Measurements from ENCODE around the gene KRT3.
A peak's percentile ranks its signal among the peaks of the same experiment; 100 is the strongest.

Gene KRT3

GRCh38 chr12:52836042-52836466, 40.1 kb upstream of the KRT3 start:
- H4K20me1 ChIP-seq: no peaks in the 10 kb centered on the region; a peak in 1 of 22 replicates
- no peaks in the 10 kb centered on the region for H3K27me3 ChIP-seq
- H3K9ac ChIP-seq: peak overlapping the region in 10 of 11 experiments; percentile 4 to 50 (median 24); a peak in 11 of 22 replicates
- peak overlapping the region in 9 of 11 experiments; percentile 41 to 71 (median 62); a peak in 18 of 22 replicates for H3K27ac ChIP-seq
- TF ChIP-seq Cebpa-rat (IDR thresholded peaks at IDR 0.05): no peak
- H3K4me3 ChIP-seq: no peak overlapping the region; a peak in 1 of 20 replicates
- H3K9me3 ChIP-seq (replicated peaks in 1 of 11): no peaks in the 10 kb centered on the region
- H3K4me1 ChIP-seq: peaks cover 11 to 67% (median 42%) of the 10 kb centered on the region in 10 experiments
- H3K4me2 ChIP-seq: peak overlapping the region in 10 of 11 experiments; percentile 48 to 94 (median 76); a peak in 20 of 22 replicates
- no peaks in the 10 kb centered on the region for H3K36me3 ChIP-seq

GRCh38 chr12:52835271-52836041, 39.5 kb upstream of the KRT3 start:
- Histone ChIP-seq H3K9ac (peak overlapping the region in 10 of 11 experiments; percentile 4 to 50 (median 24); a peak in 11 of 22 replicates), H3K4me2 (peak overlapping the region in 10 of 11 experiments; percentile 48 to 94 (median 76); a peak in 19 of 22 replicates), H3K9me3 (replicated peaks in 1 of 11) (no peaks in the 10 kb centered on the region), H3K27ac (peak overlapping the region in 10 of 11 experiments; percentile 30 to 71 (median 60); a peak in 19 of 22 replicates), H4K20me1 (no peaks in the 10 kb centered on the region; a peak in 1 of 22 replicates), H3K4me1 (peaks cover 11 to 67% (median 42%) of the 10 kb centered on the region in 10 experiments), H3K27me3 (no peaks in the 10 kb centered on the region), H3K36me3 (no peaks in the 10 kb centered on the region), H3K4me3 (no peak overlapping the region)
- no peak for TF ChIP-seq Cebpa-rat (IDR thresholded peaks at IDR 0.05)

GRCh38 chr12:52834727-52835001, 38.7 kb upstream of the KRT3 start:
- H3K27ac ChIP-seq: peak overlapping the region in 6 of 11 experiments; percentile 44 to 71 (median 63); a peak in 7 of 22 replicates
- no peak overlapping the region for H3K9ac ChIP-seq
- H4K20me1 ChIP-seq: no peaks in the 10 kb centered on the region; a peak in 1 of 22 replicates
- H3K36me3 ChIP-seq: no peaks in the 10 kb centered on the region
- no peaks in the 10 kb centered on the region for H3K9me3 ChIP-seq (replicated peaks in 1 of 11)
- H3K4me3 ChIP-seq: no peak overlapping the region
- peak overlapping the region in 4 of 11 experiments; percentile 80 to 94 (median 84); a peak in 6 of 22 replicates for H3K4me2 ChIP-seq
- no peaks in the 10 kb centered on the region for H3K27me3 ChIP-seq
- no peak for TF ChIP-seq Cebpa-rat (IDR thresholded peaks at IDR 0.05)
- peaks cover 11 to 73% (median 42%) of the 10 kb centered on the region in 10 experiments for H3K4me1 ChIP-seq

- H4K20me1 ChIP-seq: no peaks in the 10 kb centered on the region; a peak in 1 of 22 replicates
- H3K9me3 ChIP-seq (replicated peaks in 1 of 11): no peaks in the 10 kb centered on the region
- no peaks in the 10 kb centered on the region for H3K27me3 ChIP-seq
- peak within 1 kb of the TSS in 9 of 11 experiments; percentile 41 to 71 (median 62); a peak in 10 of 22 replicates for H3K27ac ChIP-seq
- H3K4me3 ChIP-seq: no peak within 1 kb of the TSS
- H3K4me2 ChIP-seq: peak within 1 kb of the TSS in 7 of 11 experiments; percentile 60 to 94 (median 80); a peak in 13 of 22 replicates
- no peaks in the 10 kb centered on the region for H3K36me3 ChIP-seq
- H3K9ac ChIP-seq: no peak within 1 kb of the TSS
- peaks cover 11 to 73% (median 42%) of the 10 kb centered on the region in 10 experiments for H3K4me1 ChIP-seq
- no peak for TF ChIP-seq Cebpa-rat (IDR thresholded peaks at IDR 0.05)
These were observed 38.2 kb upstream of the KRT3 start, which contains the start of gene KRT79 for GRCh38 chr12:52833922-52834726. KRT79 (minus strand) TSS chr12:52834311; CDS start chr12:52834260, 51 bp downstream.

- Histone ChIP-seq H3K4me3 (no peak overlapping the region), H4K20me1 (no peaks in the 10 kb centered on the region; a peak in 1 of 22 replicates), H3K9me3 (replicated peaks in 1 of 11) (no peaks in the 10 kb centered on the region), H3K36me3 (no peaks in the 10 kb centered on the region), H3K4me2 (peak overlapping the region in 4 of 11 experiments; percentile 10 to 81 (median 58); a peak in 6 of 22 replicates), H3K4me1 (peaks cover 11 to 73% (median 40%) of the 10 kb centered on the region in 10 experiments), H3K27me3 (no peaks in the 10 kb centered on the region), H3K9ac (no peak overlapping the region), H3K27ac (0 out of 22 replicates have a peak overlapping the region, but pooled peaks of 1 of the 11 experiments have one; percentile 65)
- no peak for TF ChIP-seq Cebpa-rat (IDR thresholded peaks at IDR 0.05)
These were observed 37.3 kb upstream of the KRT3 start for GRCh38 chr12:52832985-52833905.

GRCh38 chr12:52832451-52832850, 36.5 kb upstream of the KRT3 start:
- peaks cover 8 to 73% (median 35%) of the 10 kb centered on the region in 10 experiments for H3K4me1 ChIP-seq
- no peak for TF ChIP-seq Cebpa-rat (IDR thresholded peaks at IDR 0.05)
- H4K20me1 ChIP-seq: no peaks in the 10 kb centered on the region; a peak in 1 of 22 replicates
- H3K36me3 ChIP-seq: no peaks in the 10 kb centered on the region
- no peak overlapping the region for H3K27ac ChIP-seq
- no peaks in the 10 kb centered on the region for H3K27me3 ChIP-seq
- H3K9me3 ChIP-seq (replicated peaks in 1 of 11): no peaks in the 10 kb centered on the region
- H3K4me3 ChIP-seq: no peak overlapping the region
- no peak overlapping the region; a peak in 2 of 22 replicates for H3K4me2 ChIP-seq
- no peak overlapping the region for H3K9ac ChIP-seq

- no peak overlapping the region for H3K4me2 ChIP-seq
- no peak for TF ChIP-seq Cebpa-rat (IDR thresholded peaks at IDR 0.05)
- H3K9ac ChIP-seq: no peak overlapping the region
- H3K4me1 ChIP-seq: peaks cover 3 to 62% (median 23%) of the 10 kb centered on the region in 10 experiments; a peak in 19 of 20 replicates
- H3K27me3 ChIP-seq: no peaks in the 10 kb centered on the region
- no peaks in the 10 kb centered on the region; a peak in 1 of 22 replicates for H4K20me1 ChIP-seq
- H3K9me3 ChIP-seq (replicated peaks in 1 of 11): no peaks in the 10 kb centered on the region
- H3K4me3 ChIP-seq: no peak overlapping the region
- H3K36me3 ChIP-seq: no peaks in the 10 kb centered on the region
- H3K27ac ChIP-seq: no peak overlapping the region
These were observed 35.3 kb upstream of the KRT3 start for GRCh38 chr12:52831251-52831650.
